Measurements from ENCODE around the gene NCAM1. TPM values are rescaled to one million over a fixed set of nuclear protein-coding genes. Genes with fewer than 3 reads are reported as not detected.

Gene NCAM1
- total RNA-seq, 1 donor from 2014 or later = 3.3 TPM

GRCh38 chr11:113203141-113203753 is 242.0 kb downstream of the NCAM1 start:
- no peak overlapping the region for H3K4me3 ChIP-seq
- H3K4me1 ChIP-seq = no peaks in the 10 kb centered on the region
- peaks cover 0 to 2% of the 10 kb centered on the region in 2 donors for H3K36me3 ChIP-seq
- no peaks in the 10 kb centered on the region for H3K27me3 ChIP-seq
- intact Hi-C loops (cut with DNase I) = no loop called here
- H3K9me3 ChIP-seq = no peaks in the 10 kb centered on the region
- H3K27ac ChIP-seq = no peak overlapping the region
- no peak for TF ChIP-seq CTCF (IDR thresholded peaks at IDR 0.05)
- DNase-seq (ENCODE audit: low spot score in 2 of 2) = no peak

DNA sequence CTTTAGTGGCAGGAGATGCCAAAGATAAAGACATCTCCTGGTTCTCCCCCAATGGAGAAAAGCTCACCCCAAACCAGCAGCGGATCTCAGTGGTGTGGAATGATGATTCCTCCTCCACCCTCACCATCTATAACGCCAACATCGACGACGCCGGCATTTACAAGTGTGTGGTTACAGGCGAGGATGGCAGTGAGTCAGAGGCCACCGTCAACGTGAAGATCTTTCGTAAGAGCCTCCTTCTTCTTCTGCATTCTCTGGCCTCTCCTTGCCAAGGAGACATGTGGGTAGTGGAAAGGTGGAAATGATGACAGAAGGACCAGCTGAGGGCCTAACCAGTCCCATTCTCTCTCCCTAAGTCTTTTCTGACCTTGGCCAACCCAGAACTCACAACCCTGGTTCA is 243.1 kb downstream of the NCAM1 start:
- no peak overlapping the region for H3K4me3 ChIP-seq

DNA sequence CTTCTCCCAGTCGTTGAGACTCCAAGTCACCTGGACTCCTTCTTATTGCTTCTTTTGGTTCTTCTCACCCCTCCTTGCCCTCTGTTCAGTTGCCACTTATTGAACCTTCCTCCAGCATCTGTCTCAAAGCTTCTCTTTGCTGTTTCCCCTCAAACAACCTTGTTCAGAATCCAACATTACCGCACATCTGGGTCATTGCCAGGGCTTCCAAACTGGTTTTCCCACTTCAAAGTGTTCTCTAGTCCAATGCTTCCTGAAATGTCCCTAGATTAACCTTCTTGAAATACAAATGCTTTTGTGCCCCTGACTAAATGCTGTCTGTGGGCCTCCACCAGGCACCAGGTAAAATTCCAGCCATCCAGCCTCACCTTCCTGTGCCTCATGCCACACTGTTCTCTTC is 252.3 kb downstream of the NCAM1 start:
- intact Hi-C loops (cut with DNase I) = no loop called here
- H3K4me1 ChIP-seq = no peaks in the 10 kb centered on the region

More for the DNA sequence above, 243.1 kb downstream of the NCAM1 start:
- no peak overlapping the region for H3K27ac ChIP-seq
- TF ChIP-seq CTCF (IDR thresholded peaks at IDR 0.05) = no peak
- H3K4me1 ChIP-seq = no peaks in the 10 kb centered on the region
- intact Hi-C loops (cut with DNase I) = no loop called here
- no peaks in the 10 kb centered on the region for H3K9me3 ChIP-seq
- H3K27me3 ChIP-seq = no peaks in the 10 kb centered on the region
- no peak for DNase-seq (ENCODE audit: low spot score in 2 of 2)
- peaks cover 0 to 2% of the 10 kb centered on the region in 2 donors for H3K36me3 ChIP-seq

GRCh38 chr11:113222241-113222640 is 261.0 kb downstream of the NCAM1 start:
- H3K27ac ChIP-seq = no peak overlapping the region
- TF ChIP-seq CTCF (IDR thresholded peaks at IDR 0.05) = no peak
- intact Hi-C loops (cut with DNase I) = no loop called here
- no peaks in the 10 kb centered on the region for H3K4me1 ChIP-seq
- H3K36me3 ChIP-seq = no peaks in the 10 kb centered on the region
- H3K4me3 ChIP-seq = no peak overlapping the region
- no peak for DNase-seq (ENCODE audit: low spot score in 2 of 2)
- H3K9me3 ChIP-seq = no peaks in the 10 kb centered on the region
- no peaks in the 10 kb centered on the region for H3K27me3 ChIP-seq

More for the DNA sequence above, 252.3 kb downstream of the NCAM1 start:
- TF ChIP-seq CTCF (IDR thresholded peaks at IDR 0.05) = no peak
- no peaks in the 10 kb centered on the region for H3K27me3 ChIP-seq
- no peaks in the 10 kb centered on the region for H3K9me3 ChIP-seq
- no peak for DNase-seq (ENCODE audit: low spot score in 2 of 2)
- H3K36me3 ChIP-seq = no peaks in the 10 kb centered on the region
- H3K4me3 ChIP-seq = no peak overlapping the region
- H3K27ac ChIP-seq = no peak overlapping the region

DNA sequence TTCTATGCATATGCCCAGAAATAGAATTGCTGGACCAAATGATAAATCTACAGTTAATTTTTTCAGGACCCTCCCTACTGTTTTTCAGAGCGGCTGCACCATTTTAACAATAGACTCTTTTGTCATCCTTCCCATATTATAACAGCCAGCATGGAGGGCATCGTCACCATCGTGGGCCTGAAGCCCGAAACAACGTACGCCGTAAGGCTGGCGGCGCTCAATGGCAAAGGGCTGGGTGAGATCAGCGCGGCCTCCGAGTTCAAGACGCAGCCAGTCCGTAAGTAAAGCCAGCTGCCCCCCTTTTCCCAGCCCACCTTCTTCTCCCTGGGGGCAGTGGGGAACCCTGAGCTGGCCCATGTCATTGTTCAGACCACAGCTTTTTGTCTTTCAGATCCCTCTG is 273.7 kb downstream of the NCAM1 start:
- Histone ChIP-seq H3K27me3 (no peaks in the 10 kb centered on the region), H3K9me3 (no peaks in the 10 kb centered on the region), H3K36me3 (no peaks in the 10 kb centered on the region), H3K4me1 (no peaks in the 10 kb centered on the region), H3K27ac (no peak overlapping the region), H3K4me3 (no peak overlapping the region)
- intact Hi-C loops (cut with DNase I) = no loop called here
- DNase-seq (ENCODE audit: low spot score in 2 of 2) = no peak
- no peak for TF ChIP-seq CTCF (IDR thresholded peaks at IDR 0.05)

DNA sequence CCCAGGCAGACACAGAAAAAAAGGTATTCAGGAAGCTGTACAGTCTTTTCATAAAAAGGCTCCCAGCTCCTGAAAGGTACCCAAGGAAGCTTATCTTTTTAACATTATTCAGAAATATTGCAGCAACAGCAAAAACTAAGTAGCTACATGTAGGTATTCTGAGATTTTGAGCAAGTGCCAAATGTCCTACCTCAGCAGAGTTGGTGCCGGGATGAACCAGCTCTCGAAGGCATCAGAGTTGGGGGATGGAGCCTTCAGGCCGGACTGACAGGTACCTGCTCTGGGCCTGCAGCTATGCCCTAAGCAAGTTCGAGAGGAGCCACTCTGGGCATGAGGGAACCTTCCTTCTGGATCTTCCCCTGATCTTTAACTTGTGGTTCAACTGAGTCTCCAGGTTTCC is 276.0 kb downstream of the NCAM1 start:
- H3K4me1 ChIP-seq = no peaks in the 10 kb centered on the region
- no peak for TF ChIP-seq CTCF (IDR thresholded peaks at IDR 0.05)
- no peak for DNase-seq (ENCODE audit: low spot score in 2 of 2)

More for the DNA sequence above, 276.0 kb downstream of the NCAM1 start:
- intact Hi-C loops (cut with DNase I) = no loop called here
- Histone ChIP-seq H3K36me3 (no peaks in the 10 kb centered on the region), H3K4me3 (no peak overlapping the region), H3K9me3 (no peaks in the 10 kb centered on the region), H3K27me3 (no peaks in the 10 kb centered on the region), H3K27ac (no peak overlapping the region)

All from ascending aorta (tissue), 2 donors.